Muscle of back (tissue), 11 donors: ENCODE measurements around the gene CTNNA3. TPM values are rescaled to one million over a fixed set of nuclear protein-coding genes. Genes with fewer than 3 reads are reported as not detected.

Source experiments
- DNase-seq, 3 donors: peaks; one replicate each; pipeline versions ENCODE4 v3.0.0 to v3.0.0-alpha.2; 2013
- polyA plus RNA-seq, 10 donors: library from polyadenylated mRNA; unstranded; fragments of 120-200 nt; gene quantifications; one replicate each; pipeline ENCODE4 v1.2.1, GENCODE V29; 2013; ENCODE audit not compliant: insufficient read length in 10 of 10

Gene CTNNA3
- polyA plus RNA-seq, 10 donors: 4.6 to 15.8 (median 7.9) TPM

- DNase-seq: no peak
These were observed 662.1 kb downstream of the CTNNA3 start for GRCh38 chr10:67033878-67034277.

GRCh38 chr10:67022099-67022498 lies 673.9 kb downstream of the CTNNA3 start:
- DNase-seq: peak in 1 of 3 donors; percentile 16

GRCh38 chr10:67017218-67017617 lies 678.8 kb downstream of the CTNNA3 start:
- no peak for DNase-seq

DNA sequence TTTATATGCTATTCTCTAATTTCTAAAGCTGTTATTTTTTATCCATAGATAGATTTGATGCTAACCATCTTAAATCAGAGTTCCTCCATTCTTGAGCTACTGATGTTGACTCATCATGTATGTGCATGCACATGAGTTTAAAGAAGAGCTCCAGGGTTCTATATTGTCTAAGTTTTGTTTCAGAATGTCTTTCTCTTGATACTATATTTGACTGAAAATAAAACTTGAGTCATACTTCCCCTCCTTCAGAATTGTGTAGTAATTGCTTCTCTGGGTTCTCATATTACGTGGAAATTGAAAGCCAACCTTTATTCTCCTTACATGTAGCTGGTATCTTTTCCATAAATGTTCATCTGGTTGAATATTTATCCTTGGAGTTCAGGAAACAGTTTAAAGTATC lies 680.8 kb downstream of the CTNNA3 start:
- DNase-seq: no peak

DNA sequence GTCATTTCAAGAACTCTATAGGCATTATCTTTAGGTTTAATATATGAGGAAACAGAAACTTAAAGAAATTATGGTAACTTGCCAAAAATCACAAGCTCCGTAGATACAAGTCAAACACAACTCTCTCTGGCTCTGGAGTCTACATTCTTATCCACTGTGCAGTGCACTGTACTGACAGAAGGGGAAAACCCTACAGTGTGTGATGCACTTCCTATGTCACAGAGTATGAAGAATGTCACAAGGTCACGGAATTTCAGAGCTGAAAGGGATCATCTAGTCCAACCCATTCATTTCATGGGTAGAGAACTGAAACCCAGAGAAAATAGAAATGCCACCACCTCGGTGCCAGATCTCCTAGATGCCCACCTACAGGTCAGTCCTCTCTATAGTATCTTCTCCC lies 684.0 kb downstream of the CTNNA3 start:
- no peak for DNase-seq

DNA sequence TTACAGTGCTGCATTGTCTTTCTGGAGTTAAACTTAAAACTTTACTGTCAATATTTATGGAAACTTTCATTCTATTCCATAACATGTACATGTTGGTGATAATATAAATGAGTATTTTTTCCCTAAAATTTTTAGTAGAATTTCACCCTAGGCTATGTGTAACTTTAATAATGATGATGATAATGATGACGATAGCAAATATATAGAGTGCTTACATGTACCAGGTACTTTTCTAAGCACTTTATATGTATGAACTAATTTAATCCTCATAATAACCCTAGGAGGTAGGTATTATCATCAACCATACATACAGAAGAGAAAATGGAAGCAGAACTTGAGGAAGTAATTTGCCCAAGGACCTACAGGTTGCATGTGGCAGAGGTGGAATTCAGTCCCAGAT lies 684.5 kb downstream of the CTNNA3 start:
- no peak for DNase-seq

GRCh38 chr10:67005981-67006380 lies 690.0 kb downstream of the CTNNA3 start:
- DNase-seq: no peak

DNA sequence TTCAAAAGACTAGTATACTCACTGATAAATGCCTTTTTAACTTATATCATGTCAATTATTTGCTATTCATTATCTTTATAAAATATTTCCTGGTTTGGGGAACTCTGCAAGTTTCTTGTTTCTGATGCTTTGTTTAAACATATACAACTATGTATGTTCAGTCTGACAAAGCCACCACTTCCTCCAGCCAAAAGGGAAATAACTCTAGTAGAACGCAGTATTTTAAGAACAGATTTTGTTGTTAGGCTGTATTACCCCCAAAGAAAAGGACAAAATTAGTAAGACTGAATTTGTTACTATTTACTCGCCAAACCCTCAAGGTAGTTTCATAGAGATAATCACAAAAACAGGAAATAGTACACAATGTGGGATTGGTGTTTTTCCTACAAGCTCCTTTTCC lies 691.3 kb downstream of the CTNNA3 start:
- DNase-seq: no peak

DNA sequence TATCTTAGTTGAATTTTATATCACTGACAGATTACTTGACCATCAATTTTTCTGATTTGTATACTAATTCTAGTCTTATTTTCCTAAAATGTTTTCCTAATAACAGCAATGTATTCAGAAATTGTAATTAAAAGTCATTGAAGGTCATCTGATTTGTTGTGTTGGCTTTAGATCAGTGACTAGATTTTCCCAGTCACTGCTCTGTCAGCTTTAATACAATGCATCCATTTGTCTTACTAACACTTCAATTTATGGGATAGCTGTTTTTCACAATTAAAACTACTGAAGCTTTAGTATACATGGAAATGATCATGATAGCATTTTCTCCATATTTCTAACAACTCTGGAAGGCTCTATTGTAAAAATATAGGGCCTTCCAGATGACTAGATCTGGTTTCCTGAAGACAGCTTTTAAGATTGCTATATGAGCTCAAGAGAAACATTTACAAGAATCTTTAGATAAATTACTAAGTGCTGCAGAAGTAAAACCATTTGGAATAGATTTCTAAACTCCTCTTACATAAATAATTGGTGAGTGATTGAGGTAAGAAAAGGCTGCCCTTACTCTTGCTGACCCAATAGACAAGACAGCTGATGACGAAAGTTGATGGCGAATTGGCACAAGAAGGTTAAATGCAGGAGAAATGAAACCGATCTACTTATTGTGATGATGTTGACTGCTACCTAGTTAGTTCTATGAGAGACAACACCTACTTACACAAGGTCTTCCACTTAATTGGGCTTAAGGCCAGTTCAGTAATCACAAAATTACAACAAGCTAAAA lies 696.0 kb downstream of the CTNNA3 start:
- no peak for DNase-seq

GRCh38 chr10:66996996-66997395 lies 699.0 kb downstream of the CTNNA3 start:
- no peak for DNase-seq

GRCh38 chr10:66990143-66990830 lies 705.7 kb downstream of the CTNNA3 start:
- no peak for DNase-seq

DNA sequence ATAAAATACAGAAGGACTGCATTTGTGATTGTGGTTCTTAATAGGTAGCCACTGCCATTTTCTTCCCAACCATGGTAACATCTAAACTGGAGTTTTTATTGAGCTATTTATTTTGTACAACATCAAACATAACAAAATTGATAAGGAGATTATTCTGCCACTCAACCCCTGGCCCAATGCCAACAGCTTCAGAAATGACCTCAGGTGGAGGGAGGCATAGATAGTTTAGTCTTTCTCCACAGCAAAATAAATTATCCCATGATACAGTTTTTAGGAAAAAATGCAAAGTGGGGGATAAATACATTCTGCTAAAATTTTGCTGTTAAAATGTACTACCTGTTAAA lies 712.5 kb downstream of the CTNNA3 start:
- no peak for DNase-seq

GRCh38 chr10:66982792-66983474 lies 713.1 kb downstream of the CTNNA3 start:
- no peak for DNase-seq

- DNase-seq: no peak
These were observed 714.0 kb downstream of the CTNNA3 start for GRCh38 chr10:66982053-66982420.

- no peak for DNase-seq
These were observed 714.5 kb downstream of the CTNNA3 start for GRCh38 chr10:66981361-66982052.

DNA sequence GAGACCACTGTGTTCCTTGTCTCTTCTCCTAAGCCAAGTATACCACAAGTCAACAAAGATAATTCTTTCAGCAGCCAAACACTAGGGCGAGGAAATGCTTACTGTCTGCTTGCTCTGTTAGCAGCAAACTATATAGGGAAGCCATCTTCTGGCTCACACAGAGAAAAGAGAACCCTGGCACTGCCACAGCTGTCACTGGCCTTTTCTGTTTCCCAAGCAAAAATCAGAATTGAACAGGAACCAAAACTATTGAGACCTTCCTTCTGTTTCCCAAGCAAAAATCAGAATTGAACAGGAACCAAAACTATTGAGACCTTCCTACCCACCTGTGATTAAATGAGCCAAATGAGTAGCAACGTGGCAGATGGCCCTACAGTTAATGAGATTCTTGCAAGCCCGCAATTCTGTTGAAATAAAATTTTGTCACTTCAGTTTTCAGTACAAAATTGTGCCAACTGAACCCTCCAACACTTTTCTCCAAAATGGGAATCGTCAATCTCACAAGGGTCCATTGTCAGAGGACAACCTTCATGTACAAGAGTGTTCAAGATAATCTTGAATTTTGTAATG lies 715.7 kb downstream of the CTNNA3 start:
- no peak for DNase-seq

- DNase-seq: no peak
These were observed 731.0 kb downstream of the CTNNA3 start for GRCh38 chr10:66964946-66965345.

DNA sequence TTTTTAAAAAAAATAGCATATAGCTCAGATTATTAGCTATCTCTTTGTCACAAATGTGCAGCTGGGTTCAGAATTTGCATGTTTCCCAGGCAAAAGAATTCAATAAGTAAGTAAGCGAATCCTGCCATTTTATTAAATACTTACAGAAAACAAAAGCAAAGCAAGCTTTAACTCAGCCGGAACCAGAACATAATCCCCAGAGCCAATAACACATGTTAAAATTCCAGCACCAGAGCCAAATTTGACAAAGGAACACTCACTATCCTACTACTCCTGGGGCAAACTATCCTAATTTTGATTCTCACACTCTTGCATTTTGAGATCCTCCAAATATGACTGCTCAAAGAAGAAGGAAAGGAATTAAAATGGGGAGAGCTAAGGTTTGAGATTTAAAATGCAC lies 737.5 kb downstream of the CTNNA3 start:
- DNase-seq: peak; percentile 66 to 89 (median 67)

- DNase-seq: peak in 1 of 3 donors; percentile 45
These were observed 744.1 kb downstream of the CTNNA3 start for GRCh38 chr10:66951896-66952295.

DNA sequence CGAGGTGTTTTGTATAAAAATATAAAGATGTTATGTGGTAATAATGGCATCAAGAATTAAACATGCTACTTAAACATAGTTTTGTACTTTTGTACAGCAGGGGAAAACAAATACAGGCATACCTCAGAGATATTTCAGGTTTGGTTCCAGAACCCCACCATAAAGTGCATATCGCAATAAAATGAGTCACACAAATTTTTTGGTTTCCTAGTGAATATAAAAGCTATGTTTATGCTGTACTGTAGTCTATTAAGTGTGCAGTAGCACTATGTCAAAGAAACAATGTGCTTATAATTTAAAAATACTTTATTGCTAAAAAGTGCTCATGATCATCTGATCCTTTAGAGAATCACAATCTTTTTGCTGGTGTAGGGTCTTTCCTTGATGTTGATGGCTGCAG lies 752.4 kb downstream of the CTNNA3 start:
- no peak for DNase-seq

DNA sequence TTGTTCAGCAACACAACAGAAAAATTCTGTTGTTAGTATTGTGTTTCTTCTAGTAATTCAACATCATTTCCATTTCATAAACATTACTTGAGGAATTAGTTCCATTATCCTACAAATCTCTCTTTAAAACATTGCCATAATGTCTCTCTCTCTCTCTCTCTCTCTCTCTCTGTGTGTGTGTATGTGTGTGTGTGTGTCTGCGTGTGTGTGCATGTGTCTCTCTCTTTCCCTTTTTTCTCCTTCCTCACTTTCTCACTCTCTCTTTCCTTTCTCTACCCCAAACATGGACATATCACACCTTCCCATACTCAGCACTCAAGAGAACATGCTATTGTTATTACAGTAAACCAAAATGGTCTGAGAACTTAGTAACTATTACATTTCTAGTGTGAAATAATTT lies 753.6 kb downstream of the CTNNA3 start:
- DNase-seq: no peak

DNA sequence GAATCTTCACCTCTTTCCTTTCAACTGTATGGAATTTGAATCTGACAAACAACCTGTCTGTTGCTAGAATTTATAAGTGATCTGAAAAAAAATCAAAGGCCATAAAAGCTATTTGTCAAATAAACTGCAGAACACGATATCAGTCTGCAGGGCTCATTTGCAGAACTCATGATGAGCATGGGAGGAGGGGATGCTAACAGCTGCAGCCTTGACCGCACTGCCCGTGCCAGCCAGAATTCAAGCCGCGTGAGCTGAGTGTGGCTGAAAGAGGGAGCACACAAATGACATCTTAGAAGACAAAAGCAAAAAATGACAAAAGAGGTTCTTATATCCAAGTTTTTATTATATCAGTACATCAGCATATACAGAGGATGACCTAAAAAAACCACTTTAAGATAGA lies 754.5 kb downstream of the CTNNA3 start:
- peak in 1 of 3 donors; percentile 54 for DNase-seq
